Trophoblast cell (in vitro differentiated cells and primary cell): Measurements from ENCODE around the gene CST3.

Source experiments
- DNase-seq, 2 donors: peaks; one replicate each; pipeline ENCODE4 v3.0.0-alpha.2; 2016
- H2AFZ ChIP-seq: 2 replicates; pipeline ENCODE4 v1.6.1; 2013; ENCODE audit warnings: low read length, moderate library complexity, mild to moderate bottlenecking; ENCODE audit not compliant: insufficient read depth, poor library complexity
- H2AK5ac ChIP-seq: 2 replicates; pipeline ENCODE4 v1.6.1; 2013; ENCODE audit warnings: mild to moderate bottlenecking, low read length
- H2BK120ac ChIP-seq: 2 replicates; pipeline ENCODE4 v1.6.1; 2013; ENCODE audit warnings: low read length, mild to moderate bottlenecking, moderate library complexity; ENCODE audit not compliant: insufficient read depth, poor library complexity
- H2BK12ac ChIP-seq: 2 replicates; pipeline ENCODE4 v1.6.1; 2013; ENCODE audit warnings: mild to moderate bottlenecking, low read length, moderate library complexity
- H2BK5ac ChIP-seq: 2 replicates; pipeline ENCODE4 v1.6.1; 2013; ENCODE audit warnings: low read length, low read depth, moderate library complexity, mild to moderate bottlenecking; ENCODE audit not compliant: poor library complexity
- H3K14ac ChIP-seq: 2 replicates; pipeline ENCODE4 v1.6.1; 2013; ENCODE audit warnings: mild to moderate bottlenecking, low read length
- H3K18ac ChIP-seq: 2 replicates; pipeline ENCODE4 v1.6.1; 2013; ENCODE audit warnings: mild to moderate bottlenecking, low read length
- H3K23ac ChIP-seq: 2 replicates; pipeline ENCODE4 v1.6.1; 2013; ENCODE audit warnings: low read length
- H3K27ac ChIP-seq: 2 replicates; pipeline ENCODE4 v1.5.1; 2013; ENCODE audit warnings: low read depth, mild to moderate bottlenecking, inconsistent platforms, low read length, moderate library complexity
- H3K27me3 ChIP-seq: 2 replicates; pipeline ENCODE4 v1.6.1; 2013; ENCODE audit warnings: inconsistent platforms, mild to moderate bottlenecking, low read length, moderate library complexity; ENCODE audit not compliant: insufficient read depth
- H3K36me3 ChIP-seq, 2 experiments: 1 replicate in 1 of 2; 2 replicates in 1 of 2; pipeline ENCODE4 v1.6.1; 2013; ENCODE audit warnings: low read length in 2 of 2, mild to moderate bottlenecking in 2 of 2, moderate library complexity in 1 of 2; ENCODE audit not compliant: insufficient read depth in 2 of 2, control insufficient read depth in 1 of 2
- H3K4ac ChIP-seq: 2 replicates; pipeline ENCODE4 v1.6.1; 2013; ENCODE audit warnings: low read depth, mild to moderate bottlenecking, low read length, moderate library complexity
- H3K4me1 ChIP-seq, 2 experiments: 1 replicate in 1 of 2; 2 replicates in 1 of 2; pipeline ENCODE4 v1.6.1; 2013; ENCODE audit warnings: low read length in 2 of 2, mild to moderate bottlenecking in 2 of 2, moderate library complexity in 1 of 2; ENCODE audit not compliant: insufficient read depth in 2 of 2, control insufficient read depth in 1 of 2
- H3K4me2 ChIP-seq: 2 replicates; pipeline ENCODE4 v1.6.1; 2013; ENCODE audit warnings: inconsistent platforms, mild to moderate bottlenecking, low read length, moderate library complexity
- H3K4me3 ChIP-seq: 2 replicates; pipeline ENCODE4 v1.5.1; 2013; ENCODE audit warnings: mild to moderate bottlenecking, low read depth, low read length, inconsistent platforms
- H3K79me1 ChIP-seq: one replicate; pipeline ENCODE4 v1.6.1; 2013; ENCODE audit warnings: low read length
- H3K79me2 ChIP-seq: 2 replicates; pipeline ENCODE4 v1.6.1; 2013; ENCODE audit warnings: low read length, mild to moderate bottlenecking; ENCODE audit not compliant: control insufficient read depth, insufficient read depth, poor library complexity
- H3K9ac ChIP-seq: 2 replicates; pipeline ENCODE4 v1.6.1; 2013; ENCODE audit warnings: mild to moderate bottlenecking, low read length
- H3K9me3 ChIP-seq: 2 replicates; pipeline ENCODE4 v1.6.1; 2013; ENCODE audit warnings: low read depth, mild to moderate bottlenecking, control low read depth, inconsistent platforms, low read length; ENCODE audit not compliant: insufficient read depth
- H4K12ac ChIP-seq: 2 replicates; pipeline ENCODE4 v1.6.1; 2013; ENCODE audit warnings: low read depth, mild to moderate bottlenecking, low read length, moderate library complexity
- H4K8ac ChIP-seq: 2 replicates; pipeline ENCODE4 v1.6.1; 2013; ENCODE audit warnings: low read depth, mild to moderate bottlenecking, low read length, moderate library complexity
- H4K91ac ChIP-seq: one replicate; pipeline ENCODE4 v1.6.1; 2013; ENCODE audit warnings: low read depth, mild to moderate bottlenecking, low read length, moderate library complexity
- WGBS: extraction: QIAGEN DNeasy Blood & Tissue Kit; methylation state at CpG from one replicate; pipeline ENCODE4 v1.1.7; 2013; ENCODE audit warnings: missing lambda C conversion rate; ENCODE audit not compliant: insufficient read length, insufficient coverage; ENCODE audit errors: extremely low coverage; 5-methylcytosine and 5-hydroxymethylcytosine counted together

Gene CST3

GRCh38 chr20:23669866-23670265, 32.1 kb upstream of the CST3 start:
- H3K18ac ChIP-seq: no peak overlapping the region
- H3K79me2 ChIP-seq: no peaks in the 10 kb centered on the region
- H2AK5ac ChIP-seq: no peak overlapping the region
- no peak overlapping the region for H4K8ac ChIP-seq
- H3K27me3 ChIP-seq: no peaks in the 10 kb centered on the region
- H3K9me3 ChIP-seq: no peaks in the 10 kb centered on the region
- H3K27ac ChIP-seq: no peak overlapping the region
- no peak overlapping the region for H3K4me2 ChIP-seq
- H4K12ac ChIP-seq: no peak overlapping the region
- no CpG with 5 or more reads among the region's 7 CpGs for WGBS
- no peak overlapping the region for H3K14ac ChIP-seq
- H2AFZ ChIP-seq: no peak overlapping the region
- H3K23ac ChIP-seq: no peak overlapping the region
- no peaks in the 10 kb centered on the region for H3K79me1 ChIP-seq
- no peaks in the 10 kb centered on the region for H3K36me3 ChIP-seq
- H2BK120ac ChIP-seq: no peak overlapping the region
- H3K9ac ChIP-seq: no peak overlapping the region
- H2BK5ac ChIP-seq: no peak overlapping the region
- H3K4me3 ChIP-seq: no peak overlapping the region
- no peak overlapping the region for H3K4ac ChIP-seq
- no peak overlapping the region for H2BK12ac ChIP-seq
- no peaks in the 10 kb centered on the region for H3K4me1 ChIP-seq
- no peak for DNase-seq
- H4K91ac ChIP-seq: no peak overlapping the region

GRCh38 chr20:23669327-23669726, 31.6 kb upstream of the CST3 start:
- Histone ChIP-seq H3K9me3 (no peaks in the 10 kb centered on the region), H2BK5ac (no peak overlapping the region), H4K12ac (no peak overlapping the region), H3K14ac (no peak overlapping the region), H3K36me3 (no peaks in the 10 kb centered on the region), H2AK5ac (no peak overlapping the region), H3K4me1 (no peaks in the 10 kb centered on the region), H3K4me3 (no peak overlapping the region), H3K27ac (no peak overlapping the region), H3K27me3 (no peaks in the 10 kb centered on the region), H3K79me1 (no peaks in the 10 kb centered on the region), H2AFZ (no peak overlapping the region), H3K4me2 (no peak overlapping the region), H4K91ac (no peak overlapping the region), H3K4ac (no peak overlapping the region), H2BK12ac (no peak overlapping the region), H2BK120ac (no peak overlapping the region), H4K8ac (no peak overlapping the region), H3K23ac (no peak overlapping the region), H3K9ac (no peak overlapping the region), H3K18ac (no peak overlapping the region), H3K79me2 (no peaks in the 10 kb centered on the region)
- WGBS: no CpG with 5 or more reads among the region's 1 CpG
- DNase-seq: no peak

DNA sequence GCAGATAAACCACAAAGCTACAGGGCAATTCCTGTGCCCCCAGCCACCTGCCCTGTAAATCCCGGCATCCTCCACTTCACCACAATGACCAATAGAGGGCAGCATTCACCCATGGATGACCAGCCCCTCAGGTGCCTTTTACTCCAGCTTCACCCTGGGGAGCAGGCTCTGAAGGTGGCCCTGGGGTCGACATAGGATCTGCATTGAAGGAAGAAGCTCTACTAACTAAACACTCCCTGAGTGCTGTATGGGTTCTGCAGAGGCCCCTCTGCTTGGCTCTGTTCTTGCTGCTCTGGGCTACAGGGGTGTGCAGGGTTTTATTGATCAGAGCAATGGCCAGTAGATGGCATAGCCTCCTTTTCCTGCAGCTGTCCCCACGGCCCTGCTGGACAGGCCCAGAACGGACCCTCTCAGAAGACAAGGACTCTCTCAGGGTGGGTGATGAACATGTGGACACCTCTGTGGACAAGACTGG, 30.8 kb upstream of the CST3 start:
- Histone ChIP-seq H3K18ac (no peak overlapping the region), H3K14ac (no peak overlapping the region), H3K27me3 (no peaks in the 10 kb centered on the region), H2AK5ac (no peak overlapping the region), H3K9ac (no peak overlapping the region), H3K27ac (no peak overlapping the region), H3K4me1 (no peaks in the 10 kb centered on the region), H4K8ac (no peak overlapping the region), H4K91ac (no peak overlapping the region), H3K79me1 (no peaks in the 10 kb centered on the region), H3K9me3 (no peaks in the 10 kb centered on the region), H3K23ac (no peak overlapping the region), H3K4me3 (no peak overlapping the region), H4K12ac (no peak overlapping the region), H2BK12ac (no peak overlapping the region), H2BK120ac (no peak overlapping the region), H2AFZ (no peak overlapping the region), H3K79me2 (no peaks in the 10 kb centered on the region), H3K4ac (no peak overlapping the region), H3K36me3 (no peaks in the 10 kb centered on the region), H2BK5ac (no peak overlapping the region), H3K4me2 (no peak overlapping the region)
- WGBS: no CpG with 5 or more reads among the region's 4 CpGs
- peak; percentile 57 to 71 for DNase-seq

- Histone ChIP-seq H3K18ac (no peak overlapping the region), H3K4me2 (no peak overlapping the region), H3K27ac (no peak overlapping the region), H4K8ac (no peak overlapping the region), H2AFZ (no peak overlapping the region), H3K79me2 (no peaks in the 10 kb centered on the region), H2BK5ac (no peak overlapping the region), H3K4me1 (no peaks in the 10 kb centered on the region), H2BK12ac (no peak overlapping the region), H3K14ac (no peak overlapping the region), H3K4ac (no peak overlapping the region), H3K4me3 (peak overlapping the region; percentile 21), H2BK120ac (no peak overlapping the region), H3K9me3 (no peaks in the 10 kb centered on the region), H3K9ac (no peak overlapping the region), H3K27me3 (no peaks in the 10 kb centered on the region), H3K79me1 (no peaks in the 10 kb centered on the region), H3K23ac (no peak overlapping the region), H4K91ac (no peak overlapping the region), H4K12ac (no peak overlapping the region), H2AK5ac (no peak overlapping the region), H3K36me3 (no peaks in the 10 kb centered on the region)
- no CpG with 5 or more reads among the region's 7 CpGs for WGBS
- DNase-seq: no peak
These were observed 29.9 kb upstream of the CST3 start for GRCh38 chr20:23667666-23668065.
